Loucy (cell line): ENCODE measurements around the gene SPATC1L.

ENCODE experiments used
- H2AFZ ChIP-seq: fragments of 200-600 bp; sonication (generic); 2 replicates; pipeline ENCODE4 v1.6.0; 2016; ENCODE audit warnings: antibody characterized with exemption, mild to moderate bottlenecking, low read length, moderate library complexity
- H3F3A ChIP-seq: fragments of 200-600 bp; 2 replicates; pipeline ENCODE4 v1.6.0; 2016; ENCODE audit warnings: antibody characterized with exemption, low read depth, mild to moderate bottlenecking
- H3K27me3 ChIP-seq: fragments of 200-600 bp; sonication (generic); 2 replicates; pipeline ENCODE4 v1.6.1; 2014; ENCODE audit warnings: low read length, mild to moderate bottlenecking; ENCODE audit not compliant: insufficient read depth, poor library complexity, severe bottlenecking
- H3K36me3 ChIP-seq: fragments of 200-600 bp; sonication (generic); 2 replicates; pipeline ENCODE4 v1.6.1; 2016; ENCODE audit warnings: low read length; ENCODE audit not compliant: insufficient read depth
- H3K4me1 ChIP-seq: fragments of 200-600 bp; sonication (generic); 2 replicates; pipeline ENCODE4 v1.5.1; 2014; ENCODE audit warnings: low read length, mild to moderate bottlenecking; ENCODE audit not compliant: insufficient read depth, poor library complexity, severe bottlenecking
- H3K4me2 ChIP-seq: fragments of 200-600 bp; sonication (generic); 2 replicates; pipeline ENCODE4 v1.6.0; 2014; ENCODE audit warnings: antibody characterized with exemption, low read length, low read depth, mild to moderate bottlenecking; ENCODE audit not compliant: poor library complexity, severe bottlenecking
- H3K4me3 ChIP-seq: fragments of 200-600 bp; sonication (generic); 2 replicates; pipeline ENCODE4 v1.5.1; 2014; ENCODE audit warnings: low read length, mild to moderate bottlenecking, mixed read lengths; ENCODE audit not compliant: poor library complexity, severe bottlenecking
- H3K79me2 ChIP-seq: fragments of 200-600 bp; sonication (generic); 2 replicates; pipeline ENCODE4 v1.6.1; 2014; ENCODE audit warnings: low read length; ENCODE audit not compliant: insufficient read depth
- H3K9ac ChIP-seq: fragments of 200-600 bp; sonication (generic); 2 replicates; pipeline ENCODE4 v1.6.0; 2014; ENCODE audit warnings: mild to moderate bottlenecking, low read depth, low read length, moderate library complexity; ENCODE audit not compliant: poor library complexity, severe bottlenecking
- H3K9me2 ChIP-seq: fragments of 200-600 bp; sonication (generic); replicated peaks from 2 replicates; pipeline ENCODE4 v1.6.1; 2016; ENCODE audit warnings: low read depth, low read length, mixed read lengths
- H3K9me3 ChIP-seq: fragments of 200-600 bp; sonication (generic); 2 replicates; pipeline ENCODE4 v1.6.1; 2014; ENCODE audit warnings: mild to moderate bottlenecking, antibody characterized with exemption, low read length, low read depth; ENCODE audit not compliant: insufficient read depth
- H4K20me1 ChIP-seq: fragments of 200-600 bp; sonication (generic); 2 replicates; pipeline ENCODE4 v1.6.0; 2014; ENCODE audit warnings: antibody characterized with exemption, low read length, mild to moderate bottlenecking; ENCODE audit not compliant: insufficient read depth, poor library complexity, severe bottlenecking
- EZH2phosphoT487 ChIP-seq: fragments of 200-600 bp; IDR thresholded peaks from 2 replicates; pipeline ENCODE4 v1.6.1; 2018; ENCODE audit warnings: antibody characterized with exemption, mild to moderate bottlenecking, moderate library complexity, borderline replicate concordance
- TF ChIP-seq, protein P1 (sequence below): fragments of 200-600 bp; sonication (generic); conservative IDR thresholded peaks from 2 replicates; pipeline ENCODE4 v1.5.1; 2014; ENCODE audit warnings: mild to moderate bottlenecking, antibody characterized with exemption, low read length

The SPATC1L gene

DNA sequence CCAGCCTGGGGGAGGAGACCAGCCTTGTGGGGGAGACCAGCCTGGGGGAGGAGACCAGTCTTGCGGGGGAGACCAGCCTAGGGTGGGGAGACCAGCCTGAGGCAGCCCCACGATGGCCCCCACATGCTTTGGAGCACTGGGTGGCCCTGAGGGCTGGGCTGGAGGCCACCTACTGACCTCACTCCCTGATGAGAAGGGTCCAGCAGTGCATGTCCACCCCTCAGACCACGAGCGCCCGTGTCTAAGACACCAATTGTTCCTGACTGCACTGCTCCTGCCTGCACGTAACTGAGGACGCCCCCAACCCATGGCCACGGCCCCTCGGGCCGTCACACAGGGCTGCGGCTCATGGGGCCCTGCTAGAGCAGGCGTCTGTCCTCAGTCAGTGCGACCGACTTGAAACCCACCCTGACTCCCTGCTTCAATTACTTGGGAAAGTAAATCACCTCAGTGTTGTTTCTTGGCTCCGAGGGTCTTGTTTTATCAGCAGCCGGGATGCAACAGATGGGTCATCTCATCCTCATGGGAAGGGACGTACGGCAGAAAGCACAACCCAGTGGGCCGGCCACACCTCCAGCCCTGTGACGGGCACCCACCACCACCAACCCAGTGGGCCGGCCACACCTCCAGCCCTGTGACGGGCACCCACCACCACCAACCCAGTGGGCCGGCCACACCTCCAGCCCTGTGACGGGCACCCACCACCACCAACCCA, at the start of gene SPATC1L:
Gene SPATC1L (minus strand): TSS at position 550 of the 715 bp plus-strand sequence. CDS start 1,643 bp downstream, outside the sequence.
- TF ChIP-seq, protein P1, sequence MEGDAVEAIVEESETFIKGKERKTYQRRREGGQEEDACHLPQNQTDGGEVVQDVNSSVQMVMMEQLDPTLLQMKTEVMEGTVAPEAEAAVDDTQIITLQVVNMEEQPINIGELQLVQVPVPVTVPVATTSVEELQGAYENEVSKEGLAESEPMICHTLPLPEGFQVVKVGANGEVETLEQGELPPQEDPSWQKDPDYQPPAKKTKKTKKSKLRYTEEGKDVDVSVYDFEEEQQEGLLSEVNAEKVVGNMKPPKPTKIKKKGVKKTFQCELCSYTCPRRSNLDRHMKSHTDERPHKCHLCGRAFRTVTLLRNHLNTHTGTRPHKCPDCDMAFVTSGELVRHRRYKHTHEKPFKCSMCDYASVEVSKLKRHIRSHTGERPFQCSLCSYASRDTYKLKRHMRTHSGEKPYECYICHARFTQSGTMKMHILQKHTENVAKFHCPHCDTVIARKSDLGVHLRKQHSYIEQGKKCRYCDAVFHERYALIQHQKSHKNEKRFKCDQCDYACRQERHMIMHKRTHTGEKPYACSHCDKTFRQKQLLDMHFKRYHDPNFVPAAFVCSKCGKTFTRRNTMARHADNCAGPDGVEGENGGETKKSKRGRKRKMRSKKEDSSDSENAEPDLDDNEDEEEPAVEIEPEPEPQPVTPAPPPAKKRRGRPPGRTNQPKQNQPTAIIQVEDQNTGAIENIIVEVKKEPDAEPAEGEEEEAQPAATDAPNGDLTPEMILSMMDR = no peak
- TF ChIP-seq EZH2phosphoT487 = no peak
- peak within 1 kb of the TSS; percentile 100 for H2AFZ ChIP-seq

DNA sequence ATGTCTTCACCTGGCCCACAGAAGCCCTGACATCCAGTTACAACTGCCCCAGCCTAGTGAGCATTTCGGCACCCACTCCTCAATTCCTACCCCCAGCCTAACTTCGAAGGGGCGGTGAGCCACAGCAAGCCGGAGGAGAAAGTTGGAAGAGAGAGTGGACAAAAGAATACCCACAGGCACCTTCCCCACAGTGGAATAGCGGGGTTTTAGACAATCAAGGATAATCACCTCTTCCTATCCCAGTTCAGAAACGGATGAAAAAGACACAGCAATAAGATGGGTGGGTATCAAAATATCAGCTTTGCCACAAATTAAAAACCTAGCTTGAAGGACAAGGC, 45.6 kb upstream of the SPATC1L start:
- Histone ChIP-seq H2AFZ (no peak overlapping the region; the same call in 1 of the 2 replicates), H3K36me3 (peaks cover 5% of the 10 kb centered on the region; the same call in 1 of the 2 replicates), H4K20me1 (peaks cover 21% of the 10 kb centered on the region)

More for the DNA sequence above, at the start of gene SPATC1L:
- Histone ChIP-seq H3F3A (no peaks in the 10 kb centered on the region), H3K36me3 (no peaks in the 10 kb centered on the region), H3K9me2 (no peaks in the 10 kb centered on the region), H3K27me3 (no peaks in the 10 kb centered on the region), H3K9me3 (no peaks in the 10 kb centered on the region), H4K20me1 (no peaks in the 10 kb centered on the region), H3K4me2 (peak within 1 kb of the TSS; percentile 98), H3K9ac (peak within 1 kb of the TSS; percentile 80), H3K4me1 (peaks cover 22% of the 10 kb centered on the region), H3K4me3 (peak within 1 kb of the TSS; percentile 100), H3K79me2 (no peaks in the 10 kb centered on the region)

DNA sequence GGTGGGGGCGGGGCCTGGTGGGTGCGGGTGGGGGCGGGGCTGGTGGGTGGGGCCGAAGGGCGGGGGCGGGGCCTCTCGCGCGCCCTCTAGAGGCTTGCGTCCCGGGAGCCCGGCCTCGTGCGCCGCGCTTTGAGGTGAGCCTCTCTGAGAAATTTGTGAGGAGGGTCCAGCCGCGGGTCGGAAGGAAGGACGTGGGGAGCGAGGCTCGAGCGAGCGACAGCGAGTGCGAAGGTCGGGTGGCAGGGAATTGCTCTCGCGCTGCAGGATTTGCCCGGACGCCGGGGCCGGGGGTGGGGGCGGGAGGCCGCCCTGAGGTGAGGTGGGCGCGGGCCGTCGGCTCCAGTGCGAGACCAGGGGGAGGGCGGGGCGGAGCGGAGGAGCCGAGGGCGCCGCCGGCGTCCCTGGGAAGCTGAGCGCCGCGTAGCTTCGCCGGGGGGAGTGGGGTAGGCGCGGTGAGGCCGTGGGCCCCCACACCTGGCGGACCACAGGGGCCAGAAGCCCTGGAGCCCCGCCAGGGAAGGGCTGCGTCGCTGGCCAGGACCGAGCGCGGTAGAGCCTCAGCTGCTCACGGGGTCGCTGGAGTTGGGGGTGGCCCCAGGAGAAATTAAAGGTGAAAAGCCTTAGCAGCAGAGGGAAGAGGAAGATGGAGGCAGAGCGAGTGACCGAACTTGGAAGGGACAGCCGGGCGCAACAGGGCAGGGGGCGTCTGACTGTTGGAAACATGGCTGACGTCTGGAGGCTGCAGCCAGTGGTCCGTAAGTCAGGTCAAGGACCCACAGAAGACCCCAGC, 45.1 kb upstream of the SPATC1L start:
- TF ChIP-seq, protein P1 = peak; percentile 42
- no peak for TF ChIP-seq EZH2phosphoT487
- no peaks in the 10 kb centered on the region for H3K9me2 ChIP-seq
- H3K36me3 ChIP-seq = no peaks in the 10 kb centered on the region
- H3F3A ChIP-seq = no peaks in the 10 kb centered on the region
- peak overlapping the region; percentile 94 for H2AFZ ChIP-seq
- peak overlapping the region; percentile 90 for H3K4me3 ChIP-seq
- no peaks in the 10 kb centered on the region for H3K27me3 ChIP-seq
- peak overlapping the region; percentile 98 for H3K4me2 ChIP-seq
- no peaks in the 10 kb centered on the region for H3K9me3 ChIP-seq
- peak overlapping the region; percentile 94 for H3K9ac ChIP-seq
- peaks cover 25% of the 10 kb centered on the region for H4K20me1 ChIP-seq
- H3K79me2 ChIP-seq = peaks cover 73% of the 10 kb centered on the region
- peaks cover 74% of the 10 kb centered on the region for H3K4me1 ChIP-seq

More for the DNA sequence above, 45.6 kb upstream of the SPATC1L start:
- H3K9ac ChIP-seq = peak overlapping the region; percentile 94
- no peaks in the 10 kb centered on the region for H3F3A ChIP-seq
- H3K9me3 ChIP-seq = no peaks in the 10 kb centered on the region
- H3K4me3 ChIP-seq = peak overlapping the region; percentile 90
- peaks cover 75% of the 10 kb centered on the region for H3K4me1 ChIP-seq
- no peaks in the 10 kb centered on the region for H3K27me3 ChIP-seq
- H3K4me2 ChIP-seq = peak overlapping the region; percentile 98
- TF ChIP-seq EZH2phosphoT487 = no peak
- TF ChIP-seq, protein P1 = no peak
- H3K9me2 ChIP-seq = no peaks in the 10 kb centered on the region
- H3K79me2 ChIP-seq = peaks cover 73% of the 10 kb centered on the region
